Immature natural killer cell (primary cell): Measurements from ENCODE around the gene COL26A1. TPM values are rescaled to one million over a fixed set of nuclear protein-coding genes. Genes with fewer than 3 reads are reported as not detected.
A peak's percentile ranks its signal among the peaks of the same experiment; 100 is the strongest.

Experiments
- DNase-seq, 3 donors: peaks; one replicate each; pipeline ENCODE4 v3.0.0; 2022; ENCODE audit warnings: mixed read lengths in 1 of 3
- H3K27ac Mint-ChIP-seq, 6 donors: one replicate each; pipeline ENCODE4 v1.8.0; 2020; ENCODE audit warnings: mixed read lengths in 6 of 6, mild to moderate bottlenecking in 5 of 6, inconsistent platforms in 4 of 6, moderate library complexity in 3 of 6
- H3K27me3 Mint-ChIP-seq, 3 donors: one replicate each; pipeline ENCODE4 v1.8.0; 2020 to 2021; ENCODE audit warnings: low read depth in 3 of 3, mild to moderate bottlenecking in 3 of 3, mixed read lengths in 3 of 3, moderate library complexity in 3 of 3, inconsistent platforms in 1 of 3
- H3K36me3 Mint-ChIP-seq, 3 donors: one replicate each; pipeline ENCODE4 v1.8.0; 2020; ENCODE audit warnings: mixed read lengths in 3 of 3, inconsistent platforms in 2 of 3, mild to moderate bottlenecking in 2 of 3
- H3K4me1 Mint-ChIP-seq, 2 donors: one replicate each; pipeline ENCODE4 v1.8.0; 2020; ENCODE audit warnings: inconsistent platforms in 2 of 2, mild to moderate bottlenecking in 2 of 2, mixed read lengths in 2 of 2, moderate library complexity in 1 of 2
- H3K4me3 Mint-ChIP-seq, 5 donors: one replicate each; pipeline ENCODE4 v1.8.0; 2020; ENCODE audit warnings: mild to moderate bottlenecking in 5 of 5, mixed read lengths in 5 of 5, inconsistent platforms in 3 of 5, moderate library complexity in 3 of 5
- H3K9me3 Mint-ChIP-seq, 6 donors: one replicate each; pipeline ENCODE4 v1.8.0; 2020; ENCODE audit warnings: mild to moderate bottlenecking in 6 of 6, mixed read lengths in 6 of 6, inconsistent platforms in 4 of 6, moderate library complexity in 3 of 6
- polyA plus RNA-seq, 3 donors: library from polyadenylated mRNA; unstranded; fragments of 300-500 nt; fragmentation: Illumina TruSeq; gene quantifications; one replicate each; pipeline ENCODE4 v1.2.3, GENCODE V29; 2021

The COL26A1 gene
- polyA plus RNA-seq, 3 donors from 2014 or later: not detected

DNA sequence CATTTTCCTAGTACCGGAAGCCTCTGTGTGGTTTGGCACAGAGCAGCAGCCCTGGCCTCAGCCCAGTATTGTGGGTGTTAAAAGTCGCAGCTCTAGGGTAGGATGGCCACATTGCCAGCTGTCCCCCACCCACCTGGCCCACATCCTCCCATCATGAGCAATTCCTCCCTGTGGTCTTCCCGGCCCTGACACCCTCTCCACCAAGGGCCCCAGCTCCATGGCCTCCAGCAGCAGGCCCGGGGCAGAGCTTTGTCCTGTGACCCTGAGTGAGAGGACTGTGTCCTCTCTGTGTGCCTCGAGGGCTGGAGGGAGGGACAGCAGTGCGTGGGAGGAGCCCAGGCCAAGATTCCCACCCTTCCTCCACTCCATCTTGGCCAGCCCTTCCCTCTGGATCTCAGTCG, 172.7 kb downstream of the COL26A1 start:
- Mint-ChIP-seq H3K27ac (no peak overlapping the region), H3K4me3 (peak overlapping the region; percentile 27 to 59 (median 42)), H3K4me1 (peaks cover 20 to 24% of the 10 kb centered on the region in 2 donors), H3K36me3 (no peaks in the 10 kb centered on the region), H3K9me3 (no peaks in the 10 kb centered on the region), H3K27me3 (peaks cover 0 to 4% (median 2%) of the 10 kb centered on the region in 3 donors)
- peak; percentile 37 to 51 (median 45) for DNase-seq

- Mint-ChIP-seq H3K36me3 (no peaks in the 10 kb centered on the region), H3K27me3 (peaks cover 0 to 4% (median 2%) of the 10 kb centered on the region in 3 donors), H3K4me3 (peak overlapping the region in 1 of 5 donors; percentile 59), H3K9me3 (no peaks in the 10 kb centered on the region), H3K27ac (no peak overlapping the region), H3K4me1 (peaks cover 20 to 24% of the 10 kb centered on the region in 2 donors)
- DNase-seq: no peak
These were observed 173.6 kb downstream of the COL26A1 start for GRCh38 chr7:101536232-101536631.

- no peaks in the 10 kb centered on the region for H3K9me3 Mint-ChIP-seq
- no peaks in the 10 kb centered on the region for H3K36me3 Mint-ChIP-seq
- no peak overlapping the region for H3K4me3 Mint-ChIP-seq
- H3K4me1 Mint-ChIP-seq: peaks cover 20 to 24% of the 10 kb centered on the region in 2 donors
- no peak overlapping the region for H3K27ac Mint-ChIP-seq
- no peak for DNase-seq
- H3K27me3 Mint-ChIP-seq: peaks cover 0 to 4% (median 2%) of the 10 kb centered on the region in 3 donors
These were observed 174.0 kb downstream of the COL26A1 start for GRCh38 chr7:101536668-101537067.

DNA sequence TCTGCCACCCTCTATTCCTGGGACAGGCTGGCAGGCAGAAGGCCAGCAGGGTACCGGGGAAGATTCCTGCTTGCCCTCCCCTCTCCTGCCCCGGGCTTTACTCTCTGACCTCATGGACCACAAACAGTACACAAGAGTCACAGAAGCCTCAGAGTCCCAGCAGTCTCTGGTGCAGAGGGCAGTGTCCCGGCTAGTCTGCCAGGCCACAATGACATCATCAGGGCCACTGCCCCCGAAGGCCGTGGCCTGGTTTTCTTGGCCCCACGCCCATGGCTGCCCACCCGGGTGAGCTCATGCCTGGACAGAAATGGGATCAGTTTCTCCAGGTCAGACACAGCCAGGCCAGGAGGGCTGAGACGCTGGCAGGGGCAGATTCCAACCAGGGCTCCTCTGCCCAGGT, 174.5 kb downstream of the COL26A1 start:
- no peak for DNase-seq
- Mint-ChIP-seq H3K4me1 (peaks cover 20 to 24% of the 10 kb centered on the region in 2 donors), H3K9me3 (no peaks in the 10 kb centered on the region), H3K27me3 (peaks cover 0 to 4% (median 2%) of the 10 kb centered on the region in 3 donors), H3K27ac (no peak overlapping the region), H3K36me3 (no peaks in the 10 kb centered on the region), H3K4me3 (no peak overlapping the region)

- H3K27me3 Mint-ChIP-seq: peaks cover 0 to 4% (median 2%) of the 10 kb centered on the region in 3 donors
- no peak overlapping the region for H3K27ac Mint-ChIP-seq
- H3K4me1 Mint-ChIP-seq: peaks cover 20 to 24% of the 10 kb centered on the region in 2 donors
- no peak overlapping the region for H3K4me3 Mint-ChIP-seq
- no peaks in the 10 kb centered on the region for H3K36me3 Mint-ChIP-seq
- DNase-seq: no peak
- no peaks in the 10 kb centered on the region for H3K9me3 Mint-ChIP-seq
These were observed 175.4 kb downstream of the COL26A1 start for GRCh38 chr7:101537935-101538595.

DNA sequence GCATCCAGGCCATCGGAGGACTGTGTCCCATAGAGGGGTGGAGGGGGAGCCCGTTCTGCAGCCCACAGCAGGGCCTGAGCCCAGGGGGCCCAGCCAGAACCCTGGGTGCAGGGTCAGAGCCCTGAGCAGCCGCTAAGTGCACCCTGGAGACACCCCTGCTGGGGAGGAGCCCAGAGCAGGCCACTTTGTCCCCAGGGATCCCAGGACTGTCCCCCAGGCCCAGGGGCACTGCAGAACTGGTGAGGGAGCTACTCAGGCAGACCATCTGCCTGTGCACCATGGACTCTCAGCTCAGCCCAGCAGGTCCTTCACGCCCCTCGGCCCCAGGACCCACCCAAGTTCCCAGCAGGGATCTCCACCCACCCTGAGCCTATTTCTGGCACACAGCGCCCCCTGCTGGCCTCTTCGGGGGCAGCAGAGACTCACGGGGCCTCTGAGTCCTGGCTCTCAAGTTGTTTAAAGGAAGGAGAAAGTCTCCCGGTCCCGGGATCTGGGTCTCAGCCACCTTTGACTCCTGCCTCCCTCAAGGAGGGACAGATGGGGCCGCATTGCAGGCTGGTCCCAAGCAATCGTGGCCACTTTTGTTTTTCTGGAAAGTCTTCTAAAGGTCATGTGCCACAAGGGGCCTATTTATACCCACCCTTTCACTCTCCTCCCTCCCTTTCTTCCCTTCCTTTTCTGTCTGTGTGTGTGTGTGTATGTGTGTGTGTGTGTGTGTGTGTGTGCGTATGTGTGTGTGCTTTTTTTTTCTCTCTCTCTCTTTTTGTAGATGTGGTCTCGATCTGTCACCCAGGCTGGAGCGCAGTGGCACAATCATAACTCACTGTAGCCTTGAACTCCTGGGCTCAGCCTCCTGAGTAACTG, 176.2 kb downstream of the COL26A1 start:
- Mint-ChIP-seq H3K36me3 (no peaks in the 10 kb centered on the region), H3K9me3 (no peaks in the 10 kb centered on the region), H3K27ac (peak overlapping the region in 1 of 6 donors; percentile 11)

DNA sequence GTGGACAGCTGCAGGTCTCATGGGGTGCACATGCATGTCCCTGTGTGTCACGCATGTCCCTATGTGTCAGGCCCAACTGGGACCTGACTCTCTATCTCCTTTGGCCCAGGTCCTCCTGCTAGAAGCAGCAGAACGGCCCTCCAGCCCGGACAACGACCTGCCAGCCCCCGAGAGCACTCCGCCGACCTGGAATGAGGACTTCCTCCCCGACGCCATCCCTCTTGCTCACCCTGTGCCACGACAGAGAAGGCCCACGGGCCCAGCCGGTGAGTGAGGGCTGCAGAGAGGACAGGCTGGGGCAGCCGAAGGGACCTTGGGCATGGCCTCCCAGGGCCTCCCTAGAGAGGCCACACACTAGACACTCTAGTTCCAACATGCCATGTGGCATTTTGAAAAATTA, 177.1 kb downstream of the COL26A1 start:
- Mint-ChIP-seq H3K4me1 (peaks cover 14 to 16% of the 10 kb centered on the region in 2 donors), H3K4me3 (no peak overlapping the region), H3K27me3 (peaks cover 0 to 4% (median 2%) of the 10 kb centered on the region in 3 donors), H3K9me3 (no peaks in the 10 kb centered on the region), H3K36me3 (no peaks in the 10 kb centered on the region), H3K27ac (no peak overlapping the region)
- no peak for DNase-seq

More for the DNA sequence above, 176.2 kb downstream of the COL26A1 start:
- Mint-ChIP-seq H3K27me3 (peaks cover 0 to 4% (median 2%) of the 10 kb centered on the region in 3 donors), H3K4me1 (peaks cover 20 to 24% of the 10 kb centered on the region in 2 donors), H3K4me3 (no peak overlapping the region)
- DNase-seq: peak; percentile 34 to 38 (median 34)

- Mint-ChIP-seq H3K4me3 (no peak overlapping the region), H3K36me3 (no peaks in the 10 kb centered on the region), H3K27ac (no peak overlapping the region), H3K9me3 (no peaks in the 10 kb centered on the region), H3K4me1 (no peaks in the 10 kb centered on the region), H3K27me3 (peaks cover 0 to 1% (median 0%) of the 10 kb centered on the region in 3 donors)
- peak; percentile 47 to 52 (median 48) for DNase-seq
These were observed 180.0 kb downstream of the COL26A1 start for GRCh38 chr7:101542527-101543241.

DNA sequence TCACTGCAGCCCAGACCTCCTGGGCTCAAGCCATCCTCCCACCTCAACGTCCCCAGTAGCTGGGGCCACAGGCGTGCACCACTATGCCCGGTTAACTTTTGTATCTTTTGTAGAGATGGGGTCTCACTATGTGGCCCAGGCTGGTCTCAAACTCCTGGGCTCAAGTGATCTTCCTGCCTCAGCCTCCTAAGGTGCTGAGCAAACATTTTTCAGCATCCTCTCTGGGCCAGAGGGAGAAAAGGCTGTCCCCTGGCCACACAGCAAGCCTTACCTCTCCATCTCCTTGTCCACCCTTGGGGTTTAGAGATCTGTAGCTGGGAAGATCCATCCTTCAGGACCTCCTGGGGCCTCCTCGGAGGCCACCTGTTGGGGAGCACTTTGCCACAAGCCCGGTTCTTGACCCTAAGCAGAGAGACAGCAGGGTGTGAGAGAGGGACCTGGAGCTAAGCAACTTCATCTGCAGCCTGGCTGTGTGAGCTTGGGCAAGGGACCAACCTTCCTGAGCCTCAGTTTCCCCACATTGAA, 180.6 kb downstream of the COL26A1 start:
- no peaks in the 10 kb centered on the region for H3K36me3 Mint-ChIP-seq
- H3K9me3 Mint-ChIP-seq: no peaks in the 10 kb centered on the region
- peaks cover 0 to 2% (median under 1%) of the 10 kb centered on the region in 3 donors for H3K27me3 Mint-ChIP-seq
- no peak for DNase-seq
- no peak overlapping the region for H3K27ac Mint-ChIP-seq
- no peaks in the 10 kb centered on the region for H3K4me1 Mint-ChIP-seq
- H3K4me3 Mint-ChIP-seq: no peak overlapping the region

GRCh38 chr7:101543846-101544245, 181.2 kb downstream of the COL26A1 start:
- no peaks in the 10 kb centered on the region for H3K36me3 Mint-ChIP-seq
- no peak overlapping the region for H3K4me3 Mint-ChIP-seq
- no peak for DNase-seq
- H3K9me3 Mint-ChIP-seq: no peaks in the 10 kb centered on the region
- H3K27ac Mint-ChIP-seq: no peak overlapping the region
- H3K4me1 Mint-ChIP-seq: no peaks in the 10 kb centered on the region
- H3K27me3 Mint-ChIP-seq: peaks cover 0 to 5% (median 3%) of the 10 kb centered on the region in 3 donors

DNA sequence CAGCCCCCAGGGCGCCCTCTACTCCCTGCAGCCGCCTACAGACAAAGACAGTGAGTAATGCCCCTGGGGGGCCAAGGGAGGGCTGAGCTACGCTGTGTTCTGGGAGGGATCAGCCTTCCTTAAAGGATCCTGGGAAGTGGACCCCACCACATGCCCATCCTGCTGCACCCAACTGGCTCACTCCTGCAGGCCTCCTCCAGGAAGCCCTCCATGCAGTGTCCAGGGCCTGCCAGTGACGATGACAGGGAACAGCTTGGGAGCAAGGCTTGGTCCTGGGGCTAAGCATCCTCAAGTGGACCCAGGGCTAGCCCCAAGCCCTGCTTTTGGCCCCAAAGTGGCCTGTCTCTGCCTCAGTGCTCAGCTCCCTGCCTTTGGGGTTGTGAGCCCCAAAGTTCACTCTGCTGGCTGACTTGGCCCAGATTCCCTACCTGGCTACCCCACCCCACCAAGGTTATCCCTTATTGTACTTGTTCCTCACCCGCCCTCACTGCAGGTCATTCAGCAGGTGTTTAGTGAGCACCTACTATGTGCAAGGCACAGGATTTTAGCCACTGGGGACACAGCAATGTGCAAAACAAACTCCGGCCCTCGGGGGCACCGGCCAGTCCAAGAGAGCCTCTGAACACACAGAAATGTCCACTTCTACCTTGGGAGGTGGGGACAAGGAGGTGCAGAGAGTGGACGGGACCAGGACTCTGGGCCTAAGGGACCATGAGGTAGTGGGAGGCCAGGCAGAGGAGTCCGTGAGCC, 182.9 kb downstream of the COL26A1 start:
- H3K4me1 Mint-ChIP-seq: no peaks in the 10 kb centered on the region
- no peak for DNase-seq
- no peaks in the 10 kb centered on the region for H3K9me3 Mint-ChIP-seq
- peaks cover 0 to 5% (median 5%) of the 10 kb centered on the region in 3 donors for H3K27me3 Mint-ChIP-seq
- H3K36me3 Mint-ChIP-seq: no peaks in the 10 kb centered on the region
- H3K4me3 Mint-ChIP-seq: no peak overlapping the region
- H3K27ac Mint-ChIP-seq: no peak overlapping the region

DNA sequence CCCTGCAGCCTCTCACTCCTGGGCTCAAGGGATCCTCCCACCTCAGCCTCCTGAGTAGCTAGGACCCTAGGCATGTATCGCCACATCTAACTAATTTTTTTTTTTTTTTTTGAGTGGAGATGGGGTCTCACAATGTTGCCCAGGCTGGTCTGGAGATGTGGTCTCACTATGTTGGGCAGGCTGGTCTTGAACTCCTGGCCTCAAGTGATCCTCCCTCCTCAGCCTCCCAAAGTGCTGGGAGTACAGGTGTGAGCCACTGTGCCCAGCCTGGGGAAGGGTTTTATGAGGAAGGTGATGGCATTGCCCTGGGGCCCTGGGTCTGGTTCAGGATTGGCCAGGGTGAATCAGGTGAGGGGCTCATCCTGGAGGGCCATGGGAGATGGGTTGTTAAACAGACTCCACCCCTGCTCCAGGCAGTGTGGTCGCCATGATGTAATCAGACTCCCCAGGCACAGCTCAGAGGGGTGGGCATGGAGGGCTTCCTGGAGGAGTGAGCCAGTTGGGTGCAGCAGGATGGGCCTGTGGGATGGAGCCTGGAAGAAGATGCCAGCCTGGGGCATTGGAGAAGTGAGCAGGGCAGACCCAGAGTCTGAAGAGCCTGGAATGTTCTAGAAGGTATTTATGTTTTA, 183.7 kb downstream of the COL26A1 start:
- no peaks in the 10 kb centered on the region for H3K36me3 Mint-ChIP-seq
- no peaks in the 10 kb centered on the region for H3K4me1 Mint-ChIP-seq
- no peak overlapping the region for H3K27ac Mint-ChIP-seq

More for the DNA sequence above, 183.7 kb downstream of the COL26A1 start:
- no peak for DNase-seq
- peaks cover 0 to 5% (median 5%) of the 10 kb centered on the region in 3 donors for H3K27me3 Mint-ChIP-seq
- H3K9me3 Mint-ChIP-seq: no peaks in the 10 kb centered on the region
- H3K4me3 Mint-ChIP-seq: no peak overlapping the region
